Esophagus squamous epithelium (tissue), 5 donors: ENCODE measurements around the gene CT45A10. TPM values are rescaled to one million over a fixed set of nuclear protein-coding genes. Genes with fewer than 3 reads are reported as not detected.
"Not testable (repeated sequence)": the region's sequence is repeated elsewhere in the genome, so short reads cannot be mapped to it uniquely, and the experiment has no call there.

Source experiments
- DNase-seq: peaks from one replicate; lab custom pipeline; 2025; lab: John Stamatoyannopoulos, UW
- H3K27ac ChIP-seq, 4 donors: fragments of 200-600 bp; sonication (generic); one replicate each; pipeline ENCODE4 v1.5.1; 2016 to 2019; ENCODE audit warnings: mild to moderate bottlenecking in 1 of 4
- H3K27me3 ChIP-seq, 4 donors: fragments of 200-600 bp; sonication (generic); 1 replicate in 3 of 4; 2 replicates in 1 of 4; pipeline versions ENCODE4 v1.5.1 to v1.6.0; 2017 to 2021; ENCODE audit warnings: antibody characterized with exemption in 1 of 4
- H3K36me3 ChIP-seq, 3 donors: fragments of 200-600 bp; sonication (generic); one replicate each; pipeline ENCODE4 v1.5.1; 2016 to 2019
- H3K4me1 ChIP-seq, 3 donors: fragments of 200-600 bp; sonication (generic); one replicate each; pipeline ENCODE4 v1.5.1; 2017 to 2019
- H3K4me3 ChIP-seq, 4 donors: fragments of 200-600 bp; sonication (generic); 1 replicate in 3 of 4; 2 replicates in 1 of 4; pipeline ENCODE4 v1.5.1; 2016 to 2019; ENCODE audit warnings: mild to moderate bottlenecking in 2 of 4, moderate library complexity in 1 of 4
- H3K9me3 ChIP-seq, 3 donors: fragments of 200-600 bp; sonication (generic); one replicate each; pipeline ENCODE4 v1.5.1; 2016 to 2019
- POLR2A ChIP-seq, 4 donors: fragments of 450-650 bp; IDR thresholded peaks; one replicate each; pipeline ENCODE4 v1.6.1; 2017; ENCODE audit warnings: antibody characterized with exemption in 4 of 4, mild to moderate bottlenecking in 4 of 4, moderate library complexity in 3 of 4
- WGBS, 2 donors: methylation state at CpG; one replicate each; pipeline ENCODE4 v1.1.5; 2018; 5-methylcytosine and 5-hydroxymethylcytosine counted together
- intact Hi-C: fragments of 100-400 bp; cut with DNase I; formaldehyde crosslinking; loops from one replicate; pipeline ENCODE4 v1.15.0; 2022
- total RNA-seq, 4 donors: library from RNA; depleted of rRNA; stranded (reverse); fragments of >200 nt; gene quantifications; one replicate each; pipeline ENCODE4 v1.1.0, GENCODE V29; 2016
- TF ChIP-seq, protein P1 (sequence below), 6 experiments: fragments of 450-650 bp in 4 of 6; fragments of 200-600 bp in 2 of 6; sonication (generic) in 2 of 6; IDR thresholded peaks; one replicate each; pipeline ENCODE4 v1.5.1; 2016 to 2019; ENCODE audit warnings: antibody characterized with exemption in 6 of 6, mild to moderate bottlenecking in 4 of 6, moderate library complexity in 4 of 6
- donor health status: DM: yes; HTN: yes; CAD: no.

The CT45A10 gene, protein sequence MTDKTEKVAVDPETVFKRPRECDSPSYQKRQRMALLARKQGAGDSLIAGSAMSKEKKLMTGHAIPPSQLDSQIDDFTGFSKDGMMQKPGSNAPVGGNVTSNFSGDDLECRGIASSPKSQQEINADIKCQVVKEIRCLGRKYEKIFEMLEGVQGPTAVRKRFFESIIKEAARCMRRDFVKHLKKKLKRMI
- total RNA-seq = not detected

DNA sequence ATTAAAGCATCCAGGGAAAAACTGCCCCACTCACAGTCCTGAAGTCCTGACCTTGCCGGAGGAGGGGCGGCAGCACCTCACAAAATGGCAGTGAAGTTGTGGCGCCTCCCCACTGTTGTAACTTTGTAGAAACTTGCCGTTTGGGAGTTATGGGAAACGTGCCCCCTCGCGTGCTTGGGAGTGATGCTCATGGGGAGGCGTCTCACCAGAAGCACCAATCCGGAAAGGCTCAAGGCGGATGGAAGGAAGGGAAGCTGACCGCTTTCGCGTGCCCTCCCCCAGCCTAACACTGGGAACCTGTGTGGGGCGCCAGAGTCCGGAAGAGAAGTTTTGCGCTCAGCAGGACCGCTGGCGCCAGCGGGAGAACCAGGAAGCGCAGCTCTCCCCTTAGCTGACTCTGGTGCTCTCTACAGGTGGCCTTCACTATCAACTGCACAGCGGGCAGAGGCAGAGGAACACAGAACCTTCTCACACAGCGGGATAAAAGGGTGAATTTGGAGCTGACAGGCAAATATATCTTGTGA lies at the start of gene CT45A10, which contains the start of gene SAGE1:
CT45A10 (minus strand) TSS at position 151 of the 524 bp plus-strand sequence. CDS start 8,100 bp downstream, outside the sequence.
SAGE1 (plus strand) TSS at position 423 of the 524 bp plus-strand sequence. CDS start 2,527 bp downstream, outside the sequence.
- intact Hi-C loops = no loop called here
- no peaks in the 10 kb centered on the region for H3K9me3 ChIP-seq
- no peaks in the 10 kb centered on the region for H3K4me1 ChIP-seq
- 84% methylated on average over 22 of the region's 22 CpGs; no CpG with 5 or more reads in 1 of the 2 donors for WGBS, 2 donors
- H3K4me3 ChIP-seq = no peak within 1 kb of the TSS
- no peak for DNase-seq
- no peak within 1 kb of the TSS for H3K27ac ChIP-seq
- no peaks in the 10 kb centered on the region for H3K27me3 ChIP-seq
- TF ChIP-seq, protein P1, sequence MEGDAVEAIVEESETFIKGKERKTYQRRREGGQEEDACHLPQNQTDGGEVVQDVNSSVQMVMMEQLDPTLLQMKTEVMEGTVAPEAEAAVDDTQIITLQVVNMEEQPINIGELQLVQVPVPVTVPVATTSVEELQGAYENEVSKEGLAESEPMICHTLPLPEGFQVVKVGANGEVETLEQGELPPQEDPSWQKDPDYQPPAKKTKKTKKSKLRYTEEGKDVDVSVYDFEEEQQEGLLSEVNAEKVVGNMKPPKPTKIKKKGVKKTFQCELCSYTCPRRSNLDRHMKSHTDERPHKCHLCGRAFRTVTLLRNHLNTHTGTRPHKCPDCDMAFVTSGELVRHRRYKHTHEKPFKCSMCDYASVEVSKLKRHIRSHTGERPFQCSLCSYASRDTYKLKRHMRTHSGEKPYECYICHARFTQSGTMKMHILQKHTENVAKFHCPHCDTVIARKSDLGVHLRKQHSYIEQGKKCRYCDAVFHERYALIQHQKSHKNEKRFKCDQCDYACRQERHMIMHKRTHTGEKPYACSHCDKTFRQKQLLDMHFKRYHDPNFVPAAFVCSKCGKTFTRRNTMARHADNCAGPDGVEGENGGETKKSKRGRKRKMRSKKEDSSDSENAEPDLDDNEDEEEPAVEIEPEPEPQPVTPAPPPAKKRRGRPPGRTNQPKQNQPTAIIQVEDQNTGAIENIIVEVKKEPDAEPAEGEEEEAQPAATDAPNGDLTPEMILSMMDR (IDR thresholded peaks at IDR 0.05) = no peak
- no peak for TF ChIP-seq POLR2A (IDR thresholded peaks at IDR 0.05)
- H3K36me3 ChIP-seq = no peaks in the 10 kb centered on the region

DNA sequence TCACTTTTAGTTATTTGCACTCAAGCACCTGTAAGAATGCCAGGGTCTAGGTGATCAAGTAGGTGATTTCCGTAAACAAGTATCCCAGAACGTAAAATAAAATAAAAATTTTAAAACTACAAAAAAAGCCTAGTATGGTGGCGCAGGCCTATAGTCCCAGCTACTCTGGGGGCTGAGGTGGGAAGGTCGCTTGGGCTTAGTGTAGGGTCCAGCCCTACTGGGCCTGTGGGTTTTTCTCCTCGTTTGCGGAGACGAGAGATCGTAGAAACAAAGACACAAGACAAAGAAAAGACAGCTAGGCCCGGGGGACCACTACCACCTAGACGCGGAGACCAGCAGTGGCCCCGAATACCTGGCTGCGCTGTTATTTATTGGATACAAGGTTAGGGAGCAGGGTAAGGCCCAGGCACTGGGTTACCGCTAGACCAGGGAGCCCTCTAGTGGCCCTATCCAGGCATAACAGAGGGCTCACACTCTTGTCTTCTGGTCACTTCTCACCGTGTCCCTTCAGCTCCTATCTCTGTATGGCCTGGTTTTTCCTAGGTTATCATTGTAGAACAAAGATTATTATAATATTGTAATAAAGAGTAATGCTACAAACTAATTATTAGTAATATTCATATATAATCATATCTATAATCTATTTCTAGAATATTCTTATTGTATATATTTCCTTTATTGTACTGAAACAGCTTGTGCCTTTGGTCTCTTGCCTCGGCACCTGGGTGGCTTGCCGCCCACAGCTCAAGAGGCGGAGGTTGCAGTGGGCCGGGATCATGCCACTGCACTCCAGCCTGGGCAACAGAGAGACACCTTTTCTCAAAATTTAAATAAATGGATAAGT lies 38.6 kb upstream of the CT45A10 start:
- no peak for DNase-seq

DNA sequence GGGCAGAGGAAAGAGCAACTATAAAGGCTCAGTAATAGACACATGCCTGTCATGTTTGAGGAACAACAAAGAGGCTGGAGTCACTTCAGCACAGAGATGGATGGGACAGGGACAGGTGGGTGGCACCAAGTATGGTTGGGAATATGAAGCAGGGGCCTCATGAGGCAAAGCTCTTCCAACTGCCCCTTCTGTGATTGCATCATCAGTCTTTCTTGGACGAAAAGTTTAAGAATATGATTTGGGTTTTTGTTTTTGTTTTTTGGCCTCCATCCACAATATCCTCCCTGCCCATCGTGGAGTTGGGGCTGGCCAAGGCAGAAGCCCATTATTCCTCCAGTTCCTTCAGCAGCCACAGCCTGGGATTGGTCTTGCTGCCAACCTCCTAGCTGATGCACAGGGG lies 34.7 kb upstream of the CT45A10 start:
- 31 to 47% methylated on average over 2 of the region's 2 CpGs for WGBS, 2 donors
- intact Hi-C loops = no loop called here
- no peak overlapping the region for H3K4me3 ChIP-seq
- no peak for TF ChIP-seq POLR2A (IDR thresholded peaks at IDR 0.05)
- TF ChIP-seq, protein P1 (IDR thresholded peaks at IDR 0.05) = no peak
- H3K36me3 ChIP-seq = no peaks in the 10 kb centered on the region
- no peaks in the 10 kb centered on the region for H3K9me3 ChIP-seq
- H3K4me1 ChIP-seq = no peaks in the 10 kb centered on the region
- no peak overlapping the region for H3K27ac ChIP-seq
- no peak for DNase-seq
- no peaks in the 10 kb centered on the region for H3K27me3 ChIP-seq

More for the DNA sequence above, 38.6 kb upstream of the CT45A10 start:
- Histone ChIP-seq H3K27me3 (no peaks in the 10 kb centered on the region), H3K9me3 (no peaks in the 10 kb centered on the region), H3K4me3 (no peak overlapping the region), H3K36me3 (no peaks in the 10 kb centered on the region), H3K4me1 (no peaks in the 10 kb centered on the region), H3K27ac (no peak overlapping the region)
- TF ChIP-seq, protein P1 (IDR thresholded peaks at IDR 0.05) = peak; percentile 19 to 59 (median 52)
- TF ChIP-seq POLR2A (IDR thresholded peaks at IDR 0.05) = no peak
- intact Hi-C loops = no loop called here
- WGBS, 2 donors = 38 to 60% methylated on average over 5 to 19 of the region's 19 CpGs

DNA sequence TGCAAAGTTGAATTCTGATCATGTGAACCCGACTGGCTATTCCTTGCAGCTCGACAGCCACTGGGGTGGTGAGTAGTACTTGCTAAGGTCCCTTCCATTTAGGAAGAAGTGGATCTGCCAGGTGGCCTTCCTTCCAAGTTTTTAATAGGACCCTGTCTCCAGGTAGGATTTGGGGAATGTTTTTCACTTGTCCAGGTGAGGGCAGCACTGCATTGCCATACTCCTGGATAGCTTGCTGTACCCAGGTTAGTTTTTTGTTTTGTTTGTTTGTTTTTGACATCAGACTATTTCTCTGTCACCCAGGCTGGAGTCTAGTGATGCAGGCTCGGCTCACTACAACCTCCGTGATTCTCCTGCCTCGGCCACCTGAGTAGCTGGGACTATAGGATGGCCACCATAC lies 30.1 kb upstream of the CT45A10 start:
- TF ChIP-seq POLR2A (IDR thresholded peaks at IDR 0.05) = no peak
- TF ChIP-seq, protein P1 (IDR thresholded peaks at IDR 0.05) = peak in 1 of 6 experiments; percentile 19
- no peak for DNase-seq
- WGBS, 2 donors = 55 to 69% methylated on average over 4 to 5 of the region's 5 CpGs
- Histone ChIP-seq H3K27me3 (no peaks in the 10 kb centered on the region), H3K9me3 (no peaks in the 10 kb centered on the region), H3K27ac (no peak overlapping the region), H3K4me3 (no peak overlapping the region), H3K4me1 (no peaks in the 10 kb centered on the region), H3K36me3 (no peaks in the 10 kb centered on the region)
- intact Hi-C loops = no loop called here

DNA sequence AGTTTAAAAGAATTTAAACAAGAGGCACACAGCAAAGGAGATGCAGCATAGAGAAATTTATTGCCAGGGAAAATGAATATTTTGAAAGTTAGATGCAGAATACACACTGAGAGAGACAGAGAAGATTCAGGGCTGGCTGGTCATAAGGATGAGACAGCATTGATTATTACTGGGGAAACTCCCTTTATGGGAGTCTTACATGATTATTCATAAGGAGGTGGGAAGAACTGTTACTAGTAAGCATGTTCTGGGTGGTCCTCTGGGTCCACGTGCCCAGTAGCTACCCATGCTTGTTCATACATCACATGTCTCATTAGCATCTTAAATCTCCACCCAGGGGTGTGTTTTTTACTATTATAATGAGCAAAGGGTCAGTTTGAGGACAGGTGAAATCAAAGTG lies 27.3 kb upstream of the CT45A10 start:
- WGBS, 2 donors = 50% methylated on average over 1 of the region's 1 CpG; no CpG with 5 or more reads in 1 of the 2 donors
- H3K27ac ChIP-seq, H3K27me3 ChIP-seq, H3K9me3 ChIP-seq, DNase-seq, H3K4me3 ChIP-seq, intact Hi-C loops, H3K4me1 ChIP-seq, H3K36me3 ChIP-seq: not testable (repeated sequence)
